Esophagus muscularis mucosa (tissue), 4 donors: ENCODE data around the gene ZNF618.

Source experiments
- EP300 ChIP-seq: sonication (generic); formaldehyde crosslinking; IDR thresholded peaks from one replicate; pipeline ENCODE4 v1.6.1; 2017; ENCODE audit warnings: antibody characterized with exemption
- POLR2A ChIP-seq: fragments of 450-650 bp; IDR thresholded peaks from one replicate; pipeline ENCODE4 v1.6.1; 2017; ENCODE audit warnings: antibody characterized with exemption, moderate library complexity, mild to moderate bottlenecking, low read depth
- POLR2AphosphoS5 ChIP-seq, 2 donors: sonication (generic); formaldehyde crosslinking; IDR thresholded peaks; one replicate each; pipeline ENCODE4 v1.6.1; 2017; ENCODE audit warnings: antibody characterized with exemption in 2 of 2
- TF ChIP-seq, protein P1 (sequence below), 3 experiments: fragments of 200-600 bp in 2 of 3; fragments of 450-650 bp in 1 of 3; sonication (generic) in 2 of 3; IDR thresholded peaks; one replicate each; pipeline ENCODE4 v1.5.1; 2017 to 2019; ENCODE audit warnings: antibody characterized with exemption in 3 of 3, mild to moderate bottlenecking in 2 of 3, moderate library complexity in 1 of 3

DNA sequence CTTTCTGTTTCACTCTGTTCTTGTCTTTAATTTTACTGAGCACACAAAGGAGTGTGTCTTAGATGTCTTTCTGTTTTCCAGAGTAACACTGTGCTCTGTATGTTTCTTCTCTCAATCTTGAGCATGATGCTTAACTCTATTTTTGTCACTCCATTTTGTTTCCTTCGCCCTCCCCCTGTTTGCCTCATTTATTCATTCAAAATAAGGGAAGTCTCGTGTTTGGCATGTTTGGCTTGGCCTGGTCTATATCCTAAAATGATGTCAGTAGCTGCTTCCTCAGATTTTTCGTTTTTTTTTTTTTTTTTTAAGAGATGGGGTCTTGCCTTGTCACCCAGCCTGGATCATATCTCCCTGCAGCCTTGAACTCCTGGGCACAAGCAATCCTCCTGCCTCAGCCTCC lies 22.0 kb downstream of the ZNF618 start:
- no peak for TF ChIP-seq POLR2A
- TF ChIP-seq, protein P1, sequence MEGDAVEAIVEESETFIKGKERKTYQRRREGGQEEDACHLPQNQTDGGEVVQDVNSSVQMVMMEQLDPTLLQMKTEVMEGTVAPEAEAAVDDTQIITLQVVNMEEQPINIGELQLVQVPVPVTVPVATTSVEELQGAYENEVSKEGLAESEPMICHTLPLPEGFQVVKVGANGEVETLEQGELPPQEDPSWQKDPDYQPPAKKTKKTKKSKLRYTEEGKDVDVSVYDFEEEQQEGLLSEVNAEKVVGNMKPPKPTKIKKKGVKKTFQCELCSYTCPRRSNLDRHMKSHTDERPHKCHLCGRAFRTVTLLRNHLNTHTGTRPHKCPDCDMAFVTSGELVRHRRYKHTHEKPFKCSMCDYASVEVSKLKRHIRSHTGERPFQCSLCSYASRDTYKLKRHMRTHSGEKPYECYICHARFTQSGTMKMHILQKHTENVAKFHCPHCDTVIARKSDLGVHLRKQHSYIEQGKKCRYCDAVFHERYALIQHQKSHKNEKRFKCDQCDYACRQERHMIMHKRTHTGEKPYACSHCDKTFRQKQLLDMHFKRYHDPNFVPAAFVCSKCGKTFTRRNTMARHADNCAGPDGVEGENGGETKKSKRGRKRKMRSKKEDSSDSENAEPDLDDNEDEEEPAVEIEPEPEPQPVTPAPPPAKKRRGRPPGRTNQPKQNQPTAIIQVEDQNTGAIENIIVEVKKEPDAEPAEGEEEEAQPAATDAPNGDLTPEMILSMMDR (IDR thresholded peaks at IDR 0.05), result no peak
- TF ChIP-seq POLR2AphosphoS5 (IDR thresholded peaks at IDR 0.05), result no peak
- no peak for TF ChIP-seq EP300
